GM12878 (cell line): Measurements from ENCODE around the gene ENDOU. TPM values are rescaled to one million over a fixed set of nuclear protein-coding genes. Genes with fewer than 3 reads are reported as not detected.

ENCODE experiments used
- ATF2 ChIP-seq: IDR thresholded peaks from 2 replicates; pipeline ENCODE4 v1.6.1; 2012; ENCODE audit warnings: low read length, inconsistent platforms
- BACH1 ChIP-seq: fragments of 450-650 bp; IDR thresholded peaks from 2 replicates; pipeline ENCODE4 v1.6.1; 2017; ENCODE audit warnings: mild to moderate bottlenecking, borderline replicate concordance
- BRCA1 ChIP-seq: IDR thresholded peaks from 2 replicates; pipeline ENCODE4 v1.6.1; 2011; ENCODE audit warnings: low read depth, low read length, improper control_type of control experiment
- CBX5 ChIP-seq: sonication (generic); IDR thresholded peaks from 2 replicates; pipeline ENCODE4 v1.6.1; 2016; ENCODE audit warnings: low read depth, moderate library complexity, mild to moderate bottlenecking, inconsistent platforms
- DPF2 ChIP-seq: fragments of 450-650 bp; IDR thresholded peaks from 2 replicates; pipeline ENCODE4 v1.6.1; 2017; ENCODE audit warnings: mild to moderate bottlenecking
- E2F4 ChIP-seq: IDR thresholded peaks from 2 replicates; pipeline ENCODE4 v1.6.1; 2012; ENCODE audit warnings: low read depth, low read length, improper control_type of control experiment
- FOXK2 ChIP-seq: fragments of 450-650 bp; IDR thresholded peaks from 2 replicates; pipeline ENCODE4 v1.6.1; 2017; ENCODE audit warnings: mild to moderate bottlenecking, moderate library complexity
- GABPA ChIP-seq: IDR thresholded peaks from 2 replicates; pipeline ENCODE4 v1.6.1; 2014; ENCODE audit warnings: antibody characterized with exemption, low read depth, mild to moderate bottlenecking, inconsistent platforms
- HDAC2 ChIP-seq: fragments of 200-600 bp; sonication (generic); IDR thresholded peaks from 2 replicates; pipeline ENCODE4 v1.6.1; 2017
- IKZF2 ChIP-seq, 2 experiments: fragments of 450-650 bp; IDR thresholded peaks; 2 replicates each; pipeline ENCODE4 v1.6.1; 2017; ENCODE audit warnings: mild to moderate bottlenecking in 2 of 2, moderate library complexity in 2 of 2
- MEF2B ChIP-seq: fragments of 450-650 bp; IDR thresholded peaks from 2 replicates; pipeline ENCODE4 v1.6.1; 2018; ENCODE audit warnings: mild to moderate bottlenecking, moderate library complexity; ENCODE audit not compliant: partially characterized antibody, poor library complexity, severe bottlenecking
- NFYA ChIP-seq: IDR thresholded peaks from 2 replicates; pipeline ENCODE4 v1.6.1; 2011; ENCODE audit warnings: low read depth, mild to moderate bottlenecking, low read length, improper control_type of control experiment, borderline replicate concordance
- NKRF ChIP-seq: fragments of 450-650 bp; conservative IDR thresholded peaks from 2 replicates; pipeline ENCODE4 v1.6.1; 2017; ENCODE audit warnings: mild to moderate bottlenecking, moderate library complexity
- NR2C2 ChIP-seq: IDR thresholded peaks from 2 replicates; pipeline ENCODE4 v1.6.1; 2011; ENCODE audit warnings: borderline replicate concordance, low read depth; ENCODE audit not compliant: control insufficient read depth, insufficient read length
- NR2F1 ChIP-seq: fragments of 450-650 bp; conservative IDR thresholded peaks from 2 replicates; pipeline ENCODE4 v1.6.1; 2017; ENCODE audit warnings: mild to moderate bottlenecking
- POLR2A ChIP-seq: IDR thresholded peaks from 2 replicates; pipeline ENCODE4 v1.6.1; 2011; ENCODE audit warnings: low read depth, mild to moderate bottlenecking, low read length
- RAD51 ChIP-seq: fragments of 450-650 bp; IDR thresholded peaks from 2 replicates; pipeline ENCODE4 v1.6.1; 2016; ENCODE audit warnings: moderate library complexity, mild to moderate bottlenecking, inconsistent platforms
- SKIL ChIP-seq: fragments of 450-650 bp; IDR thresholded peaks from 2 replicates; pipeline ENCODE4 v1.6.1; 2017; ENCODE audit warnings: mild to moderate bottlenecking, low read depth, inconsistent platforms; ENCODE audit not compliant: poor library complexity, severe bottlenecking
- SMARCA5 ChIP-seq: fragments of 450-650 bp; IDR thresholded peaks from 2 replicates; pipeline ENCODE4 v1.6.1; 2017; ENCODE audit warnings: mild to moderate bottlenecking
- SMC3 ChIP-seq: IDR thresholded peaks from 2 replicates; pipeline ENCODE4 v1.6.1; 2011; ENCODE audit warnings: low read length, improper control_type of control experiment, borderline replicate concordance
- TARDBP ChIP-seq: IDR thresholded peaks from 2 replicates; pipeline ENCODE4 v1.6.1; 2016; ENCODE audit warnings: borderline replicate concordance
- TCF12 ChIP-seq: IDR thresholded peaks from 2 replicates; pipeline ENCODE4 v1.6.1; 2011; ENCODE audit warnings: low read depth, mild to moderate bottlenecking, low read length
- ZZZ3 ChIP-seq: IDR thresholded peaks from 2 replicates; pipeline ENCODE4 v1.6.1; 2011; ENCODE audit warnings: low read depth; ENCODE audit not compliant: control insufficient read depth, insufficient read length
- polyA plus RNA-seq, 11 experiments: library from polyadenylated mRNA; depleted of rRNA in 4 of 11; unstranded in 6 of 11; stranded (reverse) in 5 of 11; fragments of >200 nt; fragmentation: Nextera tagmentation in 4 of 11; fragmentation: Illumina TruSeq in 1 of 11; extraction: Ambion mirVana in 4 of 11; extraction: Trizol in 1 of 11; gene quantifications; 1 replicate in 1 of 11; 2 replicates in 10 of 11; pipeline versions ENCODE4 v1.2.1 to v1.2.3, GENCODE V29; 2011 to 2016; ENCODE audit warnings: inconsistent platforms in 2 of 11, missing spikeins in 2 of 11, low read depth in 1 of 11
- total RNA-seq, 4 experiments: library from RNA; depleted of rRNA in 3 of 4; stranded (reverse); fragments of >200 nt in 3 of 4; fragmentation: Illumina TruSeq in 1 of 4; extraction: Trizol in 1 of 4; gene quantifications; 2 replicates each; pipeline versions ENCODE4 v1.2.1 to v1.2.3, GENCODE V29; 2013 to 2021
- TF ChIP-seq, protein P1 (sequence below): fragments of 450-650 bp; IDR thresholded peaks from 2 replicates; pipeline ENCODE4 v1.6.1; 2017; ENCODE audit warnings: borderline replicate concordance

The ENDOU gene
- total and polyA plus RNA-seq, 10 of the 15 experiments (the other 5 are each of a cell fraction or from before 2014, with no cell fraction given), result 0.03 to 0.17 (median 0.10) TPM; not detected in 4

- no peak for TF ChIP-seq HDAC2
- TF ChIP-seq NKRF, result peak; percentile 45
- no peak for TF ChIP-seq NFYA
- TF ChIP-seq GABPA, result no peak
- 0 out of 2 replicates have a peak, but pooled peaks have one; percentile 19 for TF ChIP-seq NR2F1
- TF ChIP-seq CBX5, result no peak
- no peak for TF ChIP-seq ZZZ3
- TF ChIP-seq TARDBP, result no peak
- no peak for TF ChIP-seq TCF12
- TF ChIP-seq BRCA1, result no peak
- no peak for TF ChIP-seq ATF2
- peak; percentile 83 for TF ChIP-seq MEF2B
- TF ChIP-seq POLR2A, result peak; percentile 21; the same call in 1 of the 2 replicates
- peak; percentile 75 for TF ChIP-seq RAD51
- peak; percentile 47; the same call in 1 of the 2 replicates for TF ChIP-seq FOXK2
- no peak for TF ChIP-seq NR2C2
- TF ChIP-seq, protein P1, sequence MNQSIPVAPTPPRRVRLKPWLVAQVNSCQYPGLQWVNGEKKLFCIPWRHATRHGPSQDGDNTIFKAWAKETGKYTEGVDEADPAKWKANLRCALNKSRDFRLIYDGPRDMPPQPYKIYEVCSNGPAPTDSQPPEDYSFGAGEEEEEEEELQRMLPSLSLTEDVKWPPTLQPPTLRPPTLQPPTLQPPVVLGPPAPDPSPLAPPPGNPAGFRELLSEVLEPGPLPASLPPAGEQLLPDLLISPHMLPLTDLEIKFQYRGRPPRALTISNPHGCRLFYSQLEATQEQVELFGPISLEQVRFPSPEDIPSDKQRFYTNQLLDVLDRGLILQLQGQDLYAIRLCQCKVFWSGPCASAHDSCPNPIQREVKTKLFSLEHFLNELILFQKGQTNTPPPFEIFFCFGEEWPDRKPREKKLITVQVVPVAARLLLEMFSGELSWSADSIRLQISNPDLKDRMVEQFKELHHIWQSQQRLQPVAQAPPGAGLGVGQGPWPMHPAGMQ, result no peak
- peak; percentile 45; the same call in 1 of the 2 replicates for TF ChIP-seq DPF2
- peak; percentile 39; the same call in 1 of the 2 replicates for TF ChIP-seq SMC3
- TF ChIP-seq E2F4, result no peak
- TF ChIP-seq BACH1, result no peak
- no peak for TF ChIP-seq SKIL
- 0 out of 2 replicates have a peak, but pooled peaks have one; percentile 12 for TF ChIP-seq SMARCA5
- TF ChIP-seq IKZF2 (IDR thresholded peaks at IDR 0.05), result peak; percentile 72 to 75
Observed at GRCh38 chr12:47758834-47759690, 33.8 kb upstream of the ENDOU start, which contains the start of gene RAPGEF3 (continued).
